ENCODE measurements around the gene HS2ST1. TPM values are rescaled to one million over a fixed set of nuclear protein-coding genes. Genes with fewer than 3 reads are reported as not detected.
"Not testable (repeated sequence)": the region's sequence is repeated elsewhere in the genome, so short reads cannot be mapped to it uniquely, and the experiment has no call there.

The HS2ST1 gene
- total RNA-seq: 1 to 10 TPM; 7.7 TPM

GRCh38 chr1:86914601-86914997 lies at the start of gene HS2ST1:
Gene HS2ST1 (plus strand): TSS chr1:86914635.
- Histone ChIP-seq H3K36me3 (no peaks in the 10 kb centered on the region), H3K27ac (peak within 1 kb of the TSS; percentile 90 to 92), H3K9me3 (no peaks in the 10 kb centered on the region), H3K4me3 (peak within 1 kb of the TSS; percentile 90 to 95), H3K27me3 (no peaks in the 10 kb centered on the region), H3K4me1 (peaks cover 0 to 29% of the 10 kb centered on the region in 2 donors)
- DNase-seq (ENCODE audit: low spot score): no peak
- no peak for TF ChIP-seq CTCF (IDR thresholded peaks at IDR 0.05)

GRCh38 chr1:86865973-86866637 lies 48.3 kb upstream of the HS2ST1 start:
- no peaks in the 10 kb centered on the region for H3K36me3 ChIP-seq
- H3K27me3 ChIP-seq: no peaks in the 10 kb centered on the region
- H3K9me3 ChIP-seq: no peaks in the 10 kb centered on the region
- no peak for DNase-seq (ENCODE audit: low spot score)
- no peaks in the 10 kb centered on the region for H3K4me1 ChIP-seq
- TF ChIP-seq CTCF (IDR thresholded peaks at IDR 0.05): no peak
- H3K4me3 ChIP-seq: no peak overlapping the region
- H3K27ac ChIP-seq: no peak overlapping the region

GRCh38 chr1:86866665-86867064 lies 47.8 kb upstream of the HS2ST1 start:
- H3K4me1 ChIP-seq: no peaks in the 10 kb centered on the region
- no peak overlapping the region for H3K27ac ChIP-seq
- DNase-seq (ENCODE audit: low spot score): no peak
- no peak for TF ChIP-seq CTCF (IDR thresholded peaks at IDR 0.05)
- no peaks in the 10 kb centered on the region for H3K9me3 ChIP-seq
- H3K27me3 ChIP-seq: no peaks in the 10 kb centered on the region
- no peak overlapping the region for H3K4me3 ChIP-seq
- no peaks in the 10 kb centered on the region for H3K36me3 ChIP-seq

- H3K36me3 ChIP-seq; H3K27ac ChIP-seq; H3K27me3 ChIP-seq; H3K4me3 ChIP-seq; DNase-seq (ENCODE audit: low spot score); H3K4me1 ChIP-seq; H3K9me3 ChIP-seq: not testable (repeated sequence)
Measured at GRCh38 chr1:86867278-86867677, 47.2 kb upstream of the HS2ST1 start.

GRCh38 chr1:86868477-86868876 lies 46.0 kb upstream of the HS2ST1 start:
- Histone ChIP-seq H3K9me3 (no peaks in the 10 kb centered on the region), H3K36me3 (no peaks in the 10 kb centered on the region), H3K27ac (no peak overlapping the region), H3K4me1 (no peaks in the 10 kb centered on the region), H3K4me3 (no peak overlapping the region), H3K27me3 (no peaks in the 10 kb centered on the region)
- no peak for DNase-seq (ENCODE audit: low spot score)
- no peak for TF ChIP-seq CTCF (IDR thresholded peaks at IDR 0.05)

- no peak overlapping the region for H3K4me3 ChIP-seq
- H3K27me3 ChIP-seq: no peaks in the 10 kb centered on the region
- no peak overlapping the region for H3K27ac ChIP-seq
- H3K36me3 ChIP-seq: no peaks in the 10 kb centered on the region
- no peak for TF ChIP-seq CTCF (IDR thresholded peaks at IDR 0.05)
- H3K9me3 ChIP-seq: no peaks in the 10 kb centered on the region
- no peaks in the 10 kb centered on the region for H3K4me1 ChIP-seq
- no peak for DNase-seq (ENCODE audit: low spot score)
Measured at GRCh38 chr1:86871001-86871400, 43.4 kb upstream of the HS2ST1 start.
